HEK293 (cell line): ENCODE results near the gene EEF1AKMT1.

Source experiments
- CTCF ChIA-PET: fragments of 350-600 bp; formaldehyde crosslinking; extraction: SDS; loops from one replicate; lab custom pipeline; 2021; ENCODE audit warnings: antibody characterized with exemption; lab: Yijun Ruan, JAX
- POLR2A ChIA-PET: fragments of 300-600 bp; formaldehyde crosslinking; extraction: SDS; loops from one replicate; lab custom pipeline; 2020; ENCODE audit warnings: antibody characterized with exemption, inconsistent platforms; lab: Yijun Ruan, JAX
- H3K27ac ChIP-seq: fragments of 200-500 bp; sonication (Bioruptor generic); 2 replicates; pipeline ENCODE4 v1.5.1; 2014; ENCODE audit warnings: low read depth, low read length, control low read depth, inconsistent platforms; ENCODE audit errors: extremely low read depth
- H3K36me3 ChIP-seq, 2 experiments: fragments of 200-500 bp in 1 of 2; sonication (Bioruptor generic) in 1 of 2; 1 replicate in 1 of 2; 2 replicates in 1 of 2; pipeline ENCODE4 v1.5.1; 2014 to 2017; ENCODE audit warnings: inconsistent platforms in 2 of 2, low read length in 2 of 2; ENCODE audit not compliant: control insufficient read depth in 2 of 2, insufficient read depth in 1 of 2
- H3K4me1 ChIP-seq: fragments of 200-500 bp; sonication (Bioruptor generic); 2 replicates; pipeline ENCODE4 v1.5.1; 2014; ENCODE audit warnings: mild to moderate bottlenecking, low read length, inconsistent platforms; ENCODE audit not compliant: control insufficient read depth, insufficient read depth
- H3K4me3 ChIP-seq: 2 replicates; pipeline ENCODE4 v1.5.1; 2011; ENCODE audit warnings: low read depth, mild to moderate bottlenecking, control low read depth, low read length, moderate library complexity
- H3K9me3 ChIP-seq: fragments of 200-500 bp; sonication (Bioruptor generic); 2 replicates; pipeline ENCODE4 v1.5.1; 2014; ENCODE audit warnings: low read depth, low read length, inconsistent platforms; ENCODE audit not compliant: control insufficient read depth, insufficient read depth
- KLF10 ChIP-seq: fragments of 450-650 bp; IDR thresholded peaks from 2 replicates; pipeline ENCODE4 v1.5.1; 2018; ENCODE audit warnings: missing biosample characterization, mild to moderate bottlenecking, missing genetic modification characterization
- KLF9 ChIP-seq: fragments of 450-650 bp; formaldehyde crosslinking; IDR thresholded peaks from 2 replicates; pipeline ENCODE4 v1.5.1; 2016; ENCODE audit warnings: missing biosample characterization, missing genetic modification characterization, low read depth
- MYNN ChIP-seq: fragments of 450-650 bp; formaldehyde crosslinking; IDR thresholded peaks from 2 replicates; pipeline ENCODE4 v1.5.1; 2016; ENCODE audit warnings: missing biosample characterization, missing genetic modification characterization, borderline replicate concordance
- OVOL3 ChIP-seq: fragments of 450-650 bp; formaldehyde crosslinking; IDR thresholded peaks from 2 replicates; pipeline ENCODE4 v1.5.1; 2016; ENCODE audit warnings: missing biosample characterization, missing genetic modification characterization
- SCRT1 ChIP-seq: fragments of 450-650 bp; formaldehyde crosslinking; IDR thresholded peaks from 2 replicates; pipeline ENCODE4 v1.5.1; 2016; ENCODE audit warnings: missing biosample characterization, missing genetic modification characterization, borderline replicate concordance
- TCF7L2 ChIP-seq: IDR thresholded peaks from 2 replicates; pipeline ENCODE4 v1.6.1; 2011; ENCODE audit warnings: low read depth, mild to moderate bottlenecking, inconsistent platforms, low read length, moderate library complexity, borderline replicate concordance
- YY2 ChIP-seq: fragments of 450-650 bp; formaldehyde crosslinking; IDR thresholded peaks from 2 replicates; pipeline ENCODE4 v1.5.1; 2016; ENCODE audit warnings: missing biosample characterization, missing genetic modification characterization
- ZNF133 ChIP-seq: fragments of 450-650 bp; formaldehyde crosslinking; IDR thresholded peaks from 2 replicates; pipeline ENCODE4 v1.5.1; 2016; ENCODE audit warnings: missing biosample characterization, missing genetic modification characterization
- ZNF155 ChIP-seq: fragments of 450-650 bp; formaldehyde crosslinking; IDR thresholded peaks from 2 replicates; pipeline ENCODE4 v1.5.1; 2016; ENCODE audit warnings: missing biosample characterization, missing genetic modification characterization
- ZNF2 ChIP-seq: fragments of 450-650 bp; formaldehyde crosslinking; IDR thresholded peaks from 2 replicates; pipeline ENCODE4 v1.5.1; 2016; ENCODE audit warnings: missing biosample characterization, missing genetic modification characterization
- ZNF248 ChIP-seq: fragments of 450-650 bp; formaldehyde crosslinking; IDR thresholded peaks from 2 replicates; pipeline ENCODE4 v1.5.1; 2017; ENCODE audit warnings: missing biosample characterization, missing genetic modification characterization
- ZNF350 ChIP-seq: fragments of 450-650 bp; formaldehyde crosslinking; IDR thresholded peaks from 2 replicates; pipeline ENCODE4 v1.5.0; 2017; ENCODE audit warnings: missing biosample characterization, mild to moderate bottlenecking, missing genetic modification characterization
- ZNF37A ChIP-seq: fragments of 450-650 bp; IDR thresholded peaks from 2 replicates; pipeline ENCODE4 v1.5.1; 2018; ENCODE audit warnings: missing biosample characterization, missing genetic modification characterization
- ZNF416 ChIP-seq: fragments of 450-650 bp; formaldehyde crosslinking; IDR thresholded peaks from 2 replicates; pipeline ENCODE4 v1.5.1; 2016; ENCODE audit warnings: missing biosample characterization, missing genetic modification characterization
- ZNF48 ChIP-seq: fragments of 450-650 bp; formaldehyde crosslinking; IDR thresholded peaks from 2 replicates; pipeline ENCODE4 v1.5.1; 2016; ENCODE audit warnings: missing biosample characterization, missing genetic modification characterization
- ZNF549 ChIP-seq: fragments of 450-650 bp; IDR thresholded peaks from 2 replicates; pipeline ENCODE4 v1.5.1; 2018; ENCODE audit warnings: missing biosample characterization, missing genetic modification characterization, mild to moderate bottlenecking, inconsistent platforms, moderate library complexity
- ZNF558 ChIP-seq: fragments of 450-650 bp; formaldehyde crosslinking; IDR thresholded peaks from 2 replicates; pipeline ENCODE4 v1.5.1; 2016; ENCODE audit warnings: missing biosample characterization, missing genetic modification characterization
- ZNF654 ChIP-seq: fragments of 450-650 bp; formaldehyde crosslinking; IDR thresholded peaks from 2 replicates; pipeline ENCODE4 v1.5.1; 2016; ENCODE audit warnings: low read depth, missing biosample characterization, missing genetic modification characterization
- ZNF777 ChIP-seq: fragments of 450-650 bp; formaldehyde crosslinking; IDR thresholded peaks from 2 replicates; pipeline ENCODE4 v1.5.1; 2017; ENCODE audit warnings: missing biosample characterization, missing genetic modification characterization, borderline replicate concordance
- ZNF792 ChIP-seq: fragments of 450-650 bp; formaldehyde crosslinking; IDR thresholded peaks from 2 replicates; pipeline ENCODE4 v1.5.1; 2016; ENCODE audit warnings: missing biosample characterization, missing genetic modification characterization
- TF ChIP-seq, protein P1 (sequence below): fragments of 450-650 bp; formaldehyde crosslinking; IDR thresholded peaks from 2 replicates; pipeline ENCODE4 v1.5.1; 2016; ENCODE audit warnings: missing biosample characterization, missing genetic modification characterization, low read depth
- TF ChIP-seq, protein P2 (sequence below): IDR thresholded peaks from 2 replicates; pipeline ENCODE4 v1.6.1; 2011; ENCODE audit warnings: mild to moderate bottlenecking, low read depth, low read length, borderline replicate concordance
- TF ChIP-seq, protein P3 (sequence below): fragments of 450-650 bp; formaldehyde crosslinking; IDR thresholded peaks from 2 replicates; pipeline ENCODE4 v1.5.1; 2016; ENCODE audit warnings: missing biosample characterization, missing genetic modification characterization
- TF ChIP-seq, protein P4 (sequence below): fragments of 450-650 bp; formaldehyde crosslinking; IDR thresholded peaks from 2 replicates; pipeline ENCODE4 v1.5.1; 2016; ENCODE audit warnings: missing biosample characterization, missing genetic modification characterization

The EEF1AKMT1 gene

DNA sequence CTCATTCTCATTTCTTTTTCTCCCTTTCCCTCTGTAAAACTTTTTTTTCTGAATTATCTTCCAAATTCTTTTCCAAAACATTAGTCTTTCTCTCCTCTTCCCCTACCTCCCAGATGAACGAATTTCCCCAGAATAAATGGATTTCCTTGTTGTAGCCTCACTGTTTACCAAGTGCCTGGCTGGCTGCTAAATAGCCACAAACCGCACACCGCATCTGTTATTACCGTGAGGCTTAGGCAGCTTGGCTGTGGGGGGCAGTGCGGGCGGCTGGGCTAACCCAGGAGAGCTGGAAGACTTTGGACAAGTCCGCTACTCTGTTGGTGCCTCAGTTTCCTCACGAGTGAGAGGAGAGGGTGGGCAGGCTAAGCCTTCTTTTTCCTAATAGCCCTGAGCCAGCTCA, 59.6 kb downstream of the EEF1AKMT1 start:
- ChIA-PET POLR2A (no interaction called here), CTCF (interaction anchor here (0.9 to 2.0 kb wide), 4 partner anchors 8 to 208 kb away, joined by 3 to 8 read pairs (median 4); no protein-coding TSS in a partner anchor)
- no peaks in the 10 kb centered on the region for H3K36me3 ChIP-seq
- no peaks in the 10 kb centered on the region for H3K4me1 ChIP-seq
- H3K4me3 ChIP-seq: no peak overlapping the region
- H3K9me3 ChIP-seq: no peaks in the 10 kb centered on the region
- TF ChIP-seq ZNF48 (tag by site-specific recombination) (no peak), ZNF792 (tag by site-specific recombination) (no peak), KLF9 (no peak), ZNF155 (tag by site-specific recombination) (no peak), ZNF248 (tag by site-specific recombination) (no peak), ZNF350 (no peak), ZNF654 (no peak), ZNF777 (tag by site-specific recombination) (no peak), ZNF416 (tag by site-specific recombination) (no peak), SCRT1 (no peak), YY2 (tag by site-specific recombination) (no peak), ZNF549 (no peak), MYNN (no peak), TCF7L2 (no peak), ZNF37A (tag by site-specific recombination) (no peak), OVOL3 (tag by site-specific recombination) (no peak)
- TF ChIP-seq, protein P1, sequence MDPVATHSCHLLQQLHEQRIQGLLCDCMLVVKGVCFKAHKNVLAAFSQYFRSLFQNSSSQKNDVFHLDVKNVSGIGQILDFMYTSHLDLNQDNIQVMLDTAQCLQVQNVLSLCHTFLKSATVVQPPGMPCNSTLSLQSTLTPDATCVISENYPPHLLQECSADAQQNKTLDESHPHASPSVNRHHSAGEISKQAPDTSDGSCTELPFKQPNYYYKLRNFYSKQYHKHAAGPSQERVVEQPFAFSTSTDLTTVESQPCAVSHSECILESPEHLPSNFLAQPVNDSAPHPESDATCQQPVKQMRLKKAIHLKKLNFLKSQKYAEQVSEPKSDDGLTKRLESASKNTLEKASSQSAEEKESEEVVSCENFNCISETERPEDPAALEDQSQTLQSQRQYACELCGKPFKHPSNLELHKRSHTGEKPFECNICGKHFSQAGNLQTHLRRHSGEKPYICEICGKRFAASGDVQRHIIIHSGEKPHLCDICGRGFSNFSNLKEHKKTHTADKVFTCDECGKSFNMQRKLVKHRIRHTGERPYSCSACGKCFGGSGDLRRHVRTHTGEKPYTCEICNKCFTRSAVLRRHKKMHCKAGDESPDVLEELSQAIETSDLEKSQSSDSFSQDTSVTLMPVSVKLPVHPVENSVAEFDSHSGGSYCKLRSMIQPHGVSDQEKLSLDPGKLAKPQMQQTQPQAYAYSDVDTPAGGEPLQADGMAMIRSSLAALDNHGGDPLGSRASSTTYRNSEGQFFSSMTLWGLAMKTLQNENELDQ (tag by site-specific recombination): no peak
- TF ChIP-seq, protein P2, sequence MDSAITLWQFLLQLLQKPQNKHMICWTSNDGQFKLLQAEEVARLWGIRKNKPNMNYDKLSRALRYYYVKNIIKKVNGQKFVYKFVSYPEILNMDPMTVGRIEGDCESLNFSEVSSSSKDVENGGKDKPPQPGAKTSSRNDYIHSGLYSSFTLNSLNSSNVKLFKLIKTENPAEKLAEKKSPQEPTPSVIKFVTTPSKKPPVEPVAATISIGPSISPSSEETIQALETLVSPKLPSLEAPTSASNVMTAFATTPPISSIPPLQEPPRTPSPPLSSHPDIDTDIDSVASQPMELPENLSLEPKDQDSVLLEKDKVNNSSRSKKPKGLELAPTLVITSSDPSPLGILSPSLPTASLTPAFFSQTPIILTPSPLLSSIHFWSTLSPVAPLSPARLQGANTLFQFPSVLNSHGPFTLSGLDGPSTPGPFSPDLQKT: no peak
- TF ChIP-seq, all 188 proteins: peak for 0
- H3K27ac ChIP-seq: no peak overlapping the region

DNA sequence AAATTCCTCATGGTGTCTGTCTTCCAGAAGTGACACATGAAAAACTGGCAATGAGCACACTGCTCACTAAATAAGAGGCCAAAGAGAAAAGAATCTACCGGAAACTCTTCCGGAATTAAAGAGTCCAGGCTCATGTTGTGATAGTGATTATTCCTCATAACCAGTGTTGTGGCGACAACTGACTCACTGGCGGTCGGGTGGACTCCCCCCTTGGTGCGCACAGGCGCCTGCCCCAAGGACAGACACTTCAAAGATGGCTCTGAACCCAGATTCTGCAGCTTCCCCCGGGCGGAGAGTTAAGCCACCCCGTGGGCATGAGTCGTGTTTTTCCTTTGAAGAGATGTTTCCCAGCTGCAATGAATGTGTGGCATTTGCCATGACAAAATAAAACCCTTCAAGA, 60.0 kb downstream of the EEF1AKMT1 start:
- CTCF ChIA-PET: interaction anchor here (1.0 to 1.4 kb wide), 3 partner anchors 8 to 209 kb away, joined by 3 to 6 read pairs (median 4); no protein-coding TSS in a partner anchor
- no peaks in the 10 kb centered on the region for H3K36me3 ChIP-seq
- H3K4me3 ChIP-seq: no peak overlapping the region
- H3K9me3 ChIP-seq: no peaks in the 10 kb centered on the region
- TF ChIP-seq ZNF2 (tag by site-specific recombination) (no peak), ZNF155 (tag by site-specific recombination) (no peak), ZNF133 (no peak), TCF7L2 (no peak), ZNF558 (tag by site-specific recombination) (no peak), SCRT1 (no peak), KLF10 (tag by site-specific recombination) (no peak)
- TF ChIP-seq, protein P3, sequence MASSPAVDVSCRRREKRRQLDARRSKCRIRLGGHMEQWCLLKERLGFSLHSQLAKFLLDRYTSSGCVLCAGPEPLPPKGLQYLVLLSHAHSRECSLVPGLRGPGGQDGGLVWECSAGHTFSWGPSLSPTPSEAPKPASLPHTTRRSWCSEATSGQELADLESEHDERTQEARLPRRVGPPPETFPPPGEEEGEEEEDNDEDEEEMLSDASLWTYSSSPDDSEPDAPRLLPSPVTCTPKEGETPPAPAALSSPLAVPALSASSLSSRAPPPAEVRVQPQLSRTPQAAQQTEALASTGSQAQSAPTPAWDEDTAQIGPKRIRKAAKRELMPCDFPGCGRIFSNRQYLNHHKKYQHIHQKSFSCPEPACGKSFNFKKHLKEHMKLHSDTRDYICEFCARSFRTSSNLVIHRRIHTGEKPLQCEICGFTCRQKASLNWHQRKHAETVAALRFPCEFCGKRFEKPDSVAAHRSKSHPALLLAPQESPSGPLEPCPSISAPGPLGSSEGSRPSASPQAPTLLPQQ (tag by site-specific recombination): no peak
- TF ChIP-seq, protein P4, sequence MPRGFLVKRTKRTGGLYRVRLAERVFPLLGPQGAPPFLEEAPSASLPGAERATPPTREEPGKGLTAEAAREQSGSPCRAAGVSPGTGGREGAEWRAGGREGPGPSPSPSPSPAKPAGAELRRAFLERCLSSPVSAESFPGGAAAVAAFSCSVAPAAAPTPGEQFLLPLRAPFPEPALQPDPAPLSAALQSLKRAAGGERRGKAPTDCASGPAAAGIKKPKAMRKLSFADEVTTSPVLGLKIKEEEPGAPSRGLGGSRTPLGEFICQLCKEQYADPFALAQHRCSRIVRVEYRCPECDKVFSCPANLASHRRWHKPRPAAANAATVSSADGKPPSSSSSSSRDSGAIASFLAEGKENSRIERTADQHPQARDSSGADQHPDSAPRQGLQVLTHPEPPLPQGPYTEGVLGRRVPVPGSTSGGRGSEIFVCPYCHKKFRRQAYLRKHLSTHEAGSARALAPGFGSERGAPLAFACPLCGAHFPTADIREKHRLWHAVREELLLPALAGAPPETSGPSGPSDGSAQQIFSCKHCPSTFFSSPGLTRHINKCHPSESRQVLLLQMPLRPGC: no peak
- no peak overlapping the region for H3K27ac ChIP-seq
- no peaks in the 10 kb centered on the region for H3K4me1 ChIP-seq
- POLR2A ChIA-PET: no interaction called here
